ENCODE measurements around the gene SLC2A13. TPM values are rescaled to one million over a fixed set of nuclear protein-coding genes. Genes with fewer than 3 reads are reported as not detected.

SLC2A13 gene
- total RNA-seq = 3.2 and 3.9 TPM in 2 replicates

DNA sequence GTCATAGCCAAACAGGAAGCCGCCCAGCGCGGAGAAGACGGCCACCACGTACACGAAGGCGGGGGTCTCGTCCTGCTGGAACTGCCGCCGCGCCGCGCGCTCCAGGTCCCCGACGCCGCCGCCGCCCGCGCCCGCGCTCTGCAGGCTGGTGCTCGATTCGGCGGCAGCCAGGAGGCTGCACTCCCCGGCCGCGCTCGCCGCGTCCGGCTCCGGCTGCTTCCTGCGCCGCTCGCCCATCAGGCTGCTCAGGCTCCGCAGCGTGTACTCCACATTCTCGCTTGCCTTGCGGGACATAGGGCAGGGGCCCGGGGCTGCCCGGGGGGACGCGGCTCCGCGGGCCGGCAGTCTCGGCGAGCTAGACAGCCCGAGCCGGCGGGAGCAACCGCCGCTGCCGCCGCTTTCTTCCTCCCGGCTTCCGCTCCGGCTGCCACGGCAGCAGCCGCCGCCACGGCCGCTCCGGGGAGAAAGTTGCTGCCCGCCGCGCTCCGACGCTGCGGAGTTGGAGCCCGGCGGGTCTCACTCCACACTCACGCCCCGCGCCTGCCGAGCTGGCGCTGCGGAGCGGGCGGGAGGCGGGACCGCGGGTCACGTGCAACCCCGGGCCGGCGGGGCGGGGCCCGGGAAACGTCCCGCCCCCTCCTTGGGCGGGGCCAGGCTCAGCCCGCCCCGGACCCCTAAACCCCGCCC lies at the start of gene SLC2A13:
SLC2A13 (minus strand) TSS at position 567 of the 687 bp plus-strand sequence; CDS start at position 294, 273 bp downstream.
- H3K4me3 ChIP-seq (ENCODE audit: low read depth, low read length) = peak within 1 kb of the TSS; percentile 71
- no peak for FAIRE-seq
- peak; percentile 38 for DNase-seq (ENCODE audit: low read depth)
- no peaks in the 10 kb centered on the region for H3K36me3 ChIP-seq (ENCODE audit: control insufficient read depth, insufficient read depth, low read length)
- no peaks in the 10 kb centered on the region for H3K27me3 ChIP-seq (ENCODE audit: control insufficient read depth, insufficient read depth, low read length)
- TF ChIP-seq CTCF (IDR thresholded peaks at IDR 0.05; ENCODE audit: insufficient read depth, low read length, severe bottlenecking) = no peak

DNA sequence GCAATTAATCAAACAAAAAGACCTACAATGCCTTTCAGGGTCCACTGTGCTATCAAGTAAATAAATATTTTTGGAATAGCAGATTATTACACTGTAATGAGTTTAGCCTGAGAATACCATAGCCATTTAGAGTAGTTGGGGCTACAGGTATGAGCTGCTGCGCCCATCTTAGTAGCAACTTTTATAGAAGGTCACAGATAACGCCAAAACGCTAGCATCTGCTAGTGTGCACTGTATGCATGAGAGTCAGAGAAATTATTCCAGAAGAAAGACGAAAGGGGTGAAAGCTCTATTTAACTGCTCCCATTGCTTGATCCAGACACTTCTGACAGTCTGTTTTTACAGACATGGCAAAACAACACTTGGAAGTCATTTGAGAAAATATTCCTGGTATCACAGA lies 48.5 kb upstream of the SLC2A13 start:
- no peak for FAIRE-seq
- no peak for DNase-seq (ENCODE audit: low read depth)
- Histone ChIP-seq H3K36me3 (ENCODE audit: control insufficient read depth, insufficient read depth, low read length) (no peaks in the 10 kb centered on the region), H3K4me3 (ENCODE audit: low read depth, low read length) (no peak overlapping the region), H3K27me3 (ENCODE audit: control insufficient read depth, insufficient read depth, low read length) (no peaks in the 10 kb centered on the region)
- TF ChIP-seq CTCF (IDR thresholded peaks at IDR 0.05; ENCODE audit: insufficient read depth, low read length, severe bottlenecking) = no peak

- no peak overlapping the region for H3K4me3 ChIP-seq (ENCODE audit: low read depth, low read length)
- no peaks in the 10 kb centered on the region for H3K27me3 ChIP-seq (ENCODE audit: control insufficient read depth, insufficient read depth, low read length)
- DNase-seq (ENCODE audit: low read depth) (peak; percentile 35), FAIRE-seq (no peak)
- no peaks in the 10 kb centered on the region for H3K36me3 ChIP-seq (ENCODE audit: control insufficient read depth, insufficient read depth, low read length)
- TF ChIP-seq CTCF (IDR thresholded peaks at IDR 0.05; ENCODE audit: insufficient read depth, low read length, severe bottlenecking) = no peak
Measured at GRCh38 chr12:40153432-40153831, 47.6 kb upstream of the SLC2A13 start.

GRCh38 chr12:40152783-40153383 lies 47.0 kb upstream of the SLC2A13 start:
- Histone ChIP-seq H3K4me3 (ENCODE audit: low read depth, low read length) (no peak overlapping the region), H3K27me3 (ENCODE audit: control insufficient read depth, insufficient read depth, low read length) (no peaks in the 10 kb centered on the region), H3K36me3 (ENCODE audit: control insufficient read depth, insufficient read depth, low read length) (no peaks in the 10 kb centered on the region)
- DNase-seq (ENCODE audit: low read depth) (peak; percentile 68), FAIRE-seq (no peak)
- peak; percentile 61 for TF ChIP-seq CTCF (IDR thresholded peaks at IDR 0.05; ENCODE audit: insufficient read depth, low read length, severe bottlenecking)

GRCh38 chr12:40149673-40150260 lies 43.9 kb upstream of the SLC2A13 start:
- FAIRE-seq = no peak
- no peak overlapping the region for H3K4me3 ChIP-seq (ENCODE audit: low read depth, low read length)
- peak; percentile 60 for DNase-seq (ENCODE audit: low read depth)
- TF ChIP-seq CTCF (IDR thresholded peaks at IDR 0.05; ENCODE audit: insufficient read depth, low read length, severe bottlenecking) = no peak
- no peaks in the 10 kb centered on the region for H3K27me3 ChIP-seq (ENCODE audit: control insufficient read depth, insufficient read depth, low read length)
- no peaks in the 10 kb centered on the region for H3K36me3 ChIP-seq (ENCODE audit: control insufficient read depth, insufficient read depth, low read length)
